Transverse colon (tissue), 4 donors: ENCODE results near the gene MYOC. TPM values are rescaled to one million over a fixed set of nuclear protein-coding genes. Genes with fewer than 3 reads are reported as not detected.

Source experiments
- DNase-seq: peaks from one replicate; pipeline ENCODE4 v3.0.0-alpha.2; 2019
- H3K27ac ChIP-seq, 4 donors: fragments of 200-600 bp; sonication (generic); 2 replicates each; pipeline ENCODE4 v1.5.1; 2016 to 2018; ENCODE audit warnings: inconsistent platforms in 4 of 4
- H3K27me3 ChIP-seq: fragments of 200-600 bp; sonication (generic); 2 replicates; pipeline ENCODE4 v1.5.1; 2017; ENCODE audit warnings: inconsistent platforms
- H3K36me3 ChIP-seq, 4 donors: fragments of 200-600 bp; sonication (generic); 2 replicates each; pipeline ENCODE4 v1.5.1; 2017 to 2019; ENCODE audit warnings: inconsistent platforms in 4 of 4
- H3K4me1 ChIP-seq, 4 donors: fragments of 200-600 bp; sonication (generic); 2 replicates each; pipeline ENCODE4 v1.5.1; 2017 to 2020; ENCODE audit warnings: inconsistent platforms in 4 of 4
- H3K4me3 ChIP-seq, 4 donors: fragments of 200-600 bp; sonication (generic); 1 replicate in 1 of 4; 2 replicates in 3 of 4; pipeline versions ENCODE4 v1.5.1 to v1.6.1; 2017 to 2019; ENCODE audit warnings: inconsistent platforms in 4 of 4
- H3K9me3 ChIP-seq, 2 donors: fragments of 200-600 bp; sonication (generic); 2 replicates each; pipeline ENCODE4 v1.5.1; 2017 to 2019; ENCODE audit warnings: inconsistent platforms in 2 of 2
- CTCF ChIP-seq, 5 experiments: fragments of 200-600 bp in 3 of 5; fragments of 450-650 bp in 2 of 5; sonication (generic) in 3 of 5; IDR thresholded peaks; 1 replicate in 2 of 5; 2 replicates in 3 of 5; pipeline ENCODE4 v1.5.1; 2016 to 2017; ENCODE audit warnings: antibody characterized with exemption in 5 of 5, inconsistent platforms in 3 of 5, mild to moderate bottlenecking in 2 of 5, moderate library complexity in 1 of 5
- EP300 ChIP-seq: sonication (generic); formaldehyde crosslinking; IDR thresholded peaks from one replicate; pipeline ENCODE4 v1.6.1; 2017; ENCODE audit warnings: antibody characterized with exemption, low read depth
- POLR2A ChIP-seq: fragments of 450-650 bp; IDR thresholded peaks from one replicate; pipeline ENCODE4 v1.6.1; 2016; ENCODE audit warnings: antibody characterized with exemption, mild to moderate bottlenecking, moderate library complexity
- POLR2AphosphoS5 ChIP-seq, 3 donors: sonication (generic); formaldehyde crosslinking; IDR thresholded peaks; one replicate each; pipeline ENCODE4 v1.6.1; 2016; ENCODE audit warnings: antibody characterized with exemption in 3 of 3
- WGBS, 2 donors: methylation state at CpG; one replicate each; pipeline ENCODE4 v1.1.5; 2018; ENCODE audit warnings: low coverage in 1 of 2; 5-methylcytosine and 5-hydroxymethylcytosine counted together
- in situ Hi-C, 4 donors: fragments of 200-750 bp; cut with MboI; loops; one replicate each; pipeline versions ENCODE4 v1.15.0 to v1.15.1; 2017; ENCODE audit warnings: low sequenced_read_pairs in 3 of 4, low pct_ligation_motif_present in 1 of 4, low pct_unique_long_range_greater_than_20kb in 1 of 4
- intact Hi-C: fragments of 100-400 bp; cut with DNase I; formaldehyde crosslinking; loops from one replicate; pipeline ENCODE4 v1.15.1; 2023; ENCODE audit warnings: low total_unique reads
- total RNA-seq, 4 donors: library from RNA; depleted of rRNA; stranded (reverse); fragments of >200 nt; gene quantifications; one replicate each; pipeline ENCODE4 v1.1.0, GENCODE V29; 2016

Gene MYOC
- total RNA-seq, 4 donors from 2014 or later = 0.40 to 7.6 (median 2.5) TPM

DNA sequence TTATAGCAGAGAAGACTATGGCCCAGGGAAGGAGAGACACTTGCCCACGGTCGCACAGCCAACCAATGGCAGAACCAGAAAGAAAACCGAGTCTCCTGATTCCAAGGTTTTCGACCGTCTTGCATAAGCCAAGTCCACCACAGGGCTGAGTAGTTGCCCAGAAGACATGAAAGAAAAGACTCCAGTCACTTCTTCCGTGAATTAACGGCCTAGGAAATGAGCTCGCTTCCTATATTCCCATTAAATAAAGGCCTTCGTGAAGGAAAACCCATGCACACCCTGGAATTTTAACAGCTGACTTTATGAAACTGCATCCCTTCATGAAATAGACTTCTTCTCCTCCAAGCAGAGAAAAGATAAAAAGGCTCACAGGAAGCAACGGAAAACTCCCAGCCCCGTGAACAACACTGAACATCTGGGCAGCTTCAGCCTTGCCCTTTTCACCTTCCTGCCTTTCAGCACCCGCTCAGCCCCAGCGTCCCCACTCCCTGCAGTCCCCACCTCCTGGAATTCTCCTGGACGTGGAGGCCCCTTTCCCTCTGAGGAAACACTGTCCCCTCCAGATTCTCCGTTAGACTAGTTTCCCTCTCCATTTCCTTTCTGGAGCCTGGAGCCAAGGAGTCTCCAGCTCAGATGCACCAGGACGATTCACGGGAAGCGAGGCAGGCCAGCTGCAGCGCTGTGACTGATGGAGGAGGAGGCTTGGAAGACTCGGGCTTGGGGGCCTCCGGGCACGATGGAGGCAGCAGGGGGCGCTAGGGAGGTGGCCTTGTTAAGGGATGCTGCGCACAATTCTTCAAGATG is 2.7 kb upstream of the MYOC start:
- Histone ChIP-seq H3K4me3 (no peak overlapping the region), H3K36me3 (no peaks in the 10 kb centered on the region), H3K9me3 (no peaks in the 10 kb centered on the region), H3K4me1 (peaks cover 0 to 26% (median 11%) of the 10 kb centered on the region in 4 donors), H3K27me3 (no peaks in the 10 kb centered on the region), H3K27ac (peak overlapping the region; percentile 44 to 76 (median 66))
- TF ChIP-seq CTCF (IDR thresholded peaks at IDR 0.05) (peak in 4 of 5 experiments; percentile 20 to 50 (median 47)), POLR2AphosphoS5 (IDR thresholded peaks at IDR 0.05) (no peak)
- peak; percentile 57 for DNase-seq
- 29 to 47% methylated on average over 12 to 24 of the region's 24 CpGs for WGBS, 2 donors
- intact Hi-C loops = no loop called here
- in situ Hi-C loops = no loop called here

DNA sequence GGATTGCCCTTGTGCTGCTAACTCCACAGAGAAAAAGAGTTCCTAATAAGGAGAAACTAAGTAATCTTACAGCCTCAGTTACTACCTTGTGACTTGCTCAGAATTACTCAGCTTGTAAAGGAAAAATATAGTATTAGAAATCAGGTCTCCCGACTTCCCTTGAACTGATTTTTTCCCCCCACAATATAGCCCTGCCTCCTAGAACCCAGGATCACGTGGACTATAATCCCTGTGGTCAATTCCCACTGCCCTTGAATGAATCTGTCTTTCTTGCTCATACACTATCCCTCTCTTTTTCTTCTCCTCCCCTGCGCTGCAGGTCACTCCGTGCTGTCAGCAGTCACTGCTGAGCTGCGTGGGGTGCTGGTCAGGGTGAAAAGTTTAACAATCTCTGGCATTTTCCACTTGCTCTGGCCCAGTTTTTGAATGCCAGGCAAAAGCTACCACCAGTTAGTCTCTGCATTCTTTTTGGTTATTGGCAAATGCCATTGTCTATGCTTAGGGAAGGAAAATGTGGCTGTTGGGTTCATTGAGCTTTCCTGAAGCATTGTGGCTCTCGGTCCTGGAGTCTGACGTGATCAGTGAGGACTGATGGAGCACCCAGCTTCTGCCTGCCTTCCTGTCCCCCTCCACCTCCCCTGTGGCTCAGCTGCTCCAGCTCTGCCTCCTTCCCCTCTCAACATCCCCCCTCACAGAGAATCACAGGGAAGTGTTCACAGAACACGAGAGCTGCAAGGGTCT is 1.9 kb upstream of the MYOC start:
- Histone ChIP-seq H3K4me3 (no peak overlapping the region), H3K27me3 (no peaks in the 10 kb centered on the region), H3K9me3 (no peaks in the 10 kb centered on the region), H3K27ac (peak overlapping the region; percentile 44 to 76 (median 66)), H3K36me3 (no peaks in the 10 kb centered on the region), H3K4me1 (peaks cover 0 to 26% (median 11%) of the 10 kb centered on the region in 4 donors)
- TF ChIP-seq POLR2AphosphoS5 (IDR thresholded peaks at IDR 0.05) = no peak
- TF ChIP-seq POLR2A = no peak
- TF ChIP-seq CTCF (IDR thresholded peaks at IDR 0.05) = no peak
- TF ChIP-seq EP300 = no peak
- 48 to 50% methylated on average over 3 to 8 of the region's 8 CpGs for WGBS, 2 donors
- no peak for DNase-seq
- intact Hi-C loops (no loop called here), in situ Hi-C loops (no loop called here)

DNA sequence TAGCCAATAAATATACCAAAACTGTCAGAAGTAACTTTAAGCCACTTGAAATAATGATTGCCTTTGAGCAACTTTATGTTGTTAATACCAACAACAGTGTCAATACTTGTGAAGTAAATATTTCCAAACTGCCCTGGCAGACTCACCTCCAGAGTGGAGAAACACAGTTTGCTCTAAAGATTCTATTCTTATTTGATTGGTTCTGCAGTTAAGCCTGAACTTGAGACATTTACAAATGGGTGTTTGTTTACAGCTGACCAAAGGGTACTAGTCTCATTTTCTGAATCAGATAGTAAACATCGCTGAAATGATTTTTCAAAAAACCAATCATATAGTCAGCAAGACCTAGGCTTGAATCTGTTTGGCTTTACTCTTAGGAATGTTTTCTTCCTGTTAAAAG is 1.3 kb upstream of the MYOC start:
- in situ Hi-C loops = no loop called here
- no peak for TF ChIP-seq POLR2AphosphoS5 (IDR thresholded peaks at IDR 0.05)
- TF ChIP-seq POLR2A = no peak
- TF ChIP-seq EP300 = no peak
- no peak for TF ChIP-seq CTCF (IDR thresholded peaks at IDR 0.05)
- no peaks in the 10 kb centered on the region for H3K9me3 ChIP-seq
- no peaks in the 10 kb centered on the region for H3K36me3 ChIP-seq
- peaks cover 0 to 26% (median 11%) of the 10 kb centered on the region in 4 donors for H3K4me1 ChIP-seq
- peak overlapping the region; percentile 44 to 76 (median 66) for H3K27ac ChIP-seq
- no peak overlapping the region for H3K4me3 ChIP-seq
- DNase-seq = no peak
- WGBS, 2 donors = 44 to 56% methylated on average over 1 of the region's 1 CpG
- intact Hi-C loops = no loop called here
- H3K27me3 ChIP-seq = no peaks in the 10 kb centered on the region

DNA sequence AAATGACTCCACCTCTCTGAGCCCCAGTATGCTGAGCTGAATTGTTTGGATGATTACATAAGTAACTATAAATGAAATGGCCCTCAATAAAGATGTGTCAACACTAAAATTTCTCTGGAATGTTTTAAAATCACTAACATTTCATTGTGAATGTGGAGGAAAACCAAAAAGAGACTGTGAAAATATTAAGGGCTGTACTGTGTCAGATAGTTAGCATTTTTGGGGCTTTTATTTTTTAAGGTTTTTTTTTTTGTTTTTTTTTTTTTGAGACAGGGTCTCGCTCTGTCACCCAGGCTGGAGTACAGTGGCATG is 6.3 kb downstream of the MYOC start:
- DNase-seq = no peak
- no peaks in the 10 kb centered on the region for H3K36me3 ChIP-seq
- 76 to 83% methylated on average over 1 of the region's 1 CpG for WGBS, 2 donors
- TF ChIP-seq CTCF (IDR thresholded peaks at IDR 0.05) (no peak), POLR2AphosphoS5 (IDR thresholded peaks at IDR 0.05) (no peak), POLR2A (no peak)
- in situ Hi-C loops (loop anchor here in 3 of 4 donors (10.0 to 25.0 kb wide), 2 partner anchors 339 to 341 kb away; no protein-coding TSS in a partner anchor), intact Hi-C loops (loop anchor here (5.0 to 10.0 kb wide), 2 partner anchors 139 to 1494 kb away; partner anchors contain the start of gene METTL13)
- peak overlapping the region; percentile 46 to 81 (median 66) for H3K27ac ChIP-seq
- no peak overlapping the region for H3K4me3 ChIP-seq
- H3K9me3 ChIP-seq = no peaks in the 10 kb centered on the region
- no peaks in the 10 kb centered on the region for H3K27me3 ChIP-seq
- H3K4me1 ChIP-seq = peaks cover 5 to 16% (median 10%) of the 10 kb centered on the region in 4 donors
